ENCODE measurements around the gene DAB2.

DNA sequence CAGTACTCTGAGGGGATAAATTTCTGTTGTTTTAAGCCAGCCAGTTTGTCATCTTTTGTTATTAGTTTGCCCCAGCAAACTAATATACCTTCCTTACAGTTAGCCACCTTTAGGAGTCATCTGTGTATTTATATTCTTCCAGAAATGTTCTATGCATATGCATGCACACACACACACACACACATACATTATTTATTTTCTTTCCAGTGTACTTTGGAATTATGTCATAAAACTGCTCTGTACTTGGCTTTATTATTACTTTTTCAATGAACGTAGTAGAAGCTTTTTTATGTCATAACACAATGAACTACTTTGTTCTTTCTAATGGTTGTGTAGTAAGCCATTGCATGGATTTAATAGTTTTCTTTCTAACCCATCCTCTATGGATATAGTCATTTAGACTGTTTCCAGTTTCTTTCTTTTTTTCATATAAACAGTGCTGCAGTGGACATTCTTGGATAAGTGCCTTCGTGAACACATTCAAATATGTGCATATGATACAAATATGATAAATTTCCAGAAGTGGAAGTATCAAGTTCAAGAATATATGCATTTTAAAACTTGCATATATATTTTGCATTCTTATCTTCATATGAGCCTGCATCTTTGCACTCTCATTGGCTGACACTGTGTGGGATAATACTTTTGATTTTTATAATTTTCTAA is 26.6 kb upstream of the DAB2 start:
- TF ChIP-seq, protein P1, sequence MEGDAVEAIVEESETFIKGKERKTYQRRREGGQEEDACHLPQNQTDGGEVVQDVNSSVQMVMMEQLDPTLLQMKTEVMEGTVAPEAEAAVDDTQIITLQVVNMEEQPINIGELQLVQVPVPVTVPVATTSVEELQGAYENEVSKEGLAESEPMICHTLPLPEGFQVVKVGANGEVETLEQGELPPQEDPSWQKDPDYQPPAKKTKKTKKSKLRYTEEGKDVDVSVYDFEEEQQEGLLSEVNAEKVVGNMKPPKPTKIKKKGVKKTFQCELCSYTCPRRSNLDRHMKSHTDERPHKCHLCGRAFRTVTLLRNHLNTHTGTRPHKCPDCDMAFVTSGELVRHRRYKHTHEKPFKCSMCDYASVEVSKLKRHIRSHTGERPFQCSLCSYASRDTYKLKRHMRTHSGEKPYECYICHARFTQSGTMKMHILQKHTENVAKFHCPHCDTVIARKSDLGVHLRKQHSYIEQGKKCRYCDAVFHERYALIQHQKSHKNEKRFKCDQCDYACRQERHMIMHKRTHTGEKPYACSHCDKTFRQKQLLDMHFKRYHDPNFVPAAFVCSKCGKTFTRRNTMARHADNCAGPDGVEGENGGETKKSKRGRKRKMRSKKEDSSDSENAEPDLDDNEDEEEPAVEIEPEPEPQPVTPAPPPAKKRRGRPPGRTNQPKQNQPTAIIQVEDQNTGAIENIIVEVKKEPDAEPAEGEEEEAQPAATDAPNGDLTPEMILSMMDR (IDR thresholded peaks at IDR 0.05) = no peak
- TF ChIP-seq POLR2A (IDR thresholded peaks at IDR 0.05) = no peak

Data from lower leg skin (tissue), 3 donors.